HG03060 (cell line): Measurements from ENCODE around the gene SLC10A7.

Experiments
- ATAC-seq: cut with Tn5 transposase; IDR thresholded peaks from one replicate; pipeline ENCODE4 v1.9.1; 2021; ENCODE audit warnings: low read depth, moderate number of reproducible peaks; ENCODE audit not compliant: unreplicated experiment

Gene SLC10A7

DNA sequence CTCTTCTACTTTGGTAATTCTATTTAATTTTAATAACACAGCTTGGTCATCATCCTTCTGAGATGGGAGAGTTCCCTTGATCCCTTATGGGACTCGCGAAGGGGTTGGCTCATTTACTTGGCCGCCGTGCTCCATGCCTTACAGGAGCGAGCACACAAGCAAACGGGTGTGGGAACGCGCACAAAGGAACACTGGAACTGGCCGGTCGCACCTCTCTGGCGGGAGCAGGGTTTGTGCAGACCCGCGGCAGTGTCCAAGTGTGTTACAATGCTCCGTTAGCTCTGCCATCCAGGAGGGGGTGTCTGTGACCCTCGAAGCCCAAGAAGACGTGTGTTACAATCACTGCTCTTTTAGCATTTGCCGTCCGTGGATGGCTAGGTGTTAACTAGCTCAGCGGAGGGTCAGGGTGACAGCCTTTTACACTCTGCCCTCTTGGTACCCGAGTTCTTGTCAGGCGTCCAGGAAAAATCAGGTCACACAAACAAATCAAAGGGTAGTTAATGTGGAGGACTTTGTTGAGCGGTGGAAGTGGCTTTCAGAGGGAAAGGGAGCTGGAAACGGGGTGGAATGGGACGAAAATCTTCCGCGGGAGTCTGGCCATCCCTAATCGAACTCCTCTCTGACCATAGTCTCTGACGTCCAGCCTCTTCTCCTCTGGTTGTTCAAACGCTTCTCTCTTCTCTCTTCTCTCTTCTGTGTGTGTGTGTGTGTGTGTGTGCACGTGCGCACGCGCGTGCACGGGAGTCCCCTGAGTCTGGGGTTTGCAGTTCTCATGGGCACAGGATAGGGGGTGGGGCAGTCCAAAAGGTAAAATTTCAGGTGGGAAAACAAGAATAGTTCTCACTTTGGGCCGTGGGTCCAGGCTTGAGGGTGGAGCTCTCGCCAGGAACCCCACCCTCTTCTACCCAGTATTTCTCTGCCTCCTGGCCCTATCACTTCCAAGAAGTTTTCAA lies 76.3 kb downstream of the SLC10A7 start:
- no peak for ATAC-seq

DNA sequence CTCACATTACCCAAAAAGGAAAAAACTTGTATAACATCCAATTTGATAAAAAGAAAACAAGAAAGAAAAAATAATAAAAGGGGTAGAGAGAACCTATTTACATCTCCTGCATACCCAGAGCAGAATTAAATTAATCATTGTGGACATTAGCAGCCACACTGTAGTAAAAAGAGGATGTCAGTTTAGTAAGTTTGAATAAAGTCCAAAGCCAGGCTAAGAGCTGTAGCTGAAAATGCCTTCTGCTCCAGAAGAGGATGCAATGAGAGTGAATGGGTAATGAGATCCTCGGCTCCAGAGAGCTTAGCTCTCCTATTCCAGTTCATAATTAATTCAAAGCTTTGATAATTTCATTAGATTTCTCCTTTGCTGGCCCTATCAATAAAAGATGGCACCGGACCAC lies 78.2 kb downstream of the SLC10A7 start:
- ATAC-seq, result no peak

GRCh38 chr4:146442801-146443200 lies 78.9 kb downstream of the SLC10A7 start:
- no peak for ATAC-seq

DNA sequence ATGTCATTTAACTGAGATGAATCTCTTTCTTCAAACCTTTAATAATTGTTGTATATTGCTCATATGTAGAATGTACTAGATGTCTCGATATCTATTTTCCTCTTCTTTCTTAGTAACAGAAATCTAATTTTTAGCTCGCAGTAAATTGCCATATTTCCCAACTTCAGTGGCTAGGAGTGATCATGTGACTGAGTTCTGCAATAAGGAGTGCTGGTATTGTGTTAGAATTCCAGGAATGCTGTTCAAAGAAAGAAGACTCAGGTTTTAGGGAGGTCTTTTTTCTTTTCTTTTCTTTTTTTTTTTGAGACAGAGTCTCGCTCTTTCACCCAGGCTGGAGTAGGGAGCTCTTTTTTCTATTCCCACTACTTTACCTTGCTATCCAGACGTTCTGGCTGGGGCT lies 81.7 kb downstream of the SLC10A7 start:
- ATAC-seq, result no peak

DNA sequence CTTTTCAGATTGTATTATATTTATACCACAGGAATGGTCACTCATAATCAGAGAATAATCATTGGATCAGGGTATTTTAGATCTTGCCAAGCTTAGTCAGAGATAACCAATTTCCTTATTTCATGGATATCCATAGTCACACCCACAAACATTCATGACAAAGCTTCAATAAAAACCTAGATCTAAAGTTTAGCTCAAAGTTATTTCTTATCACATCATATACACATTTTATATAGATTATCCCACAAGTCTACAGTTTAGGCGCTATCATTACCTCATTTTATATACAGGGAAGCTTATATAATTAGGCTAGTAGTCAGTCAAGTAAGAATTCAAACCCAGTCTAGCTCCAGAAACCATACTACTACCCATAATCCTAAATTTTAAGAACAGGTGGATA lies 82.3 kb downstream of the SLC10A7 start:
- no peak for ATAC-seq

DNA sequence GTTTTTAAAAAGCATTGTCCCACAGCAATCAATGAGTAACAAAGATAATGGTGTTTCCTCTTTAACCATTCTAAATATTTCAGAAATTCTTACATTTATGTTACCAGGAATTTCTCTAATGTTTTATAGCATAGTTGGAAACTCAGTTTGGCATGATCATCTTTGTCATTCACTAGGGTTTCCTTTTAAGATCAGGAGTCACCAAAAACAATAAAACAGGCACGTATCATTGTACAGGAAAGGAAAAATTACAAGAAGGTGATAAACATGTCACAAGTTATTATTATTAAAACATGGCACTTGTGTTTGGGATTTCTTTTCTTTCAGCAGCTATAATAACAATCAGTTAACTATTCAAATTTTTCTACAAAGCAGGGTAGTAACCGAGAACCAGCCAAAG lies 84.0 kb downstream of the SLC10A7 start:
- no peak for ATAC-seq

- no peak for ATAC-seq
Observed at GRCh38 chr4:146436423-146437162, 85.1 kb downstream of the SLC10A7 start.

DNA sequence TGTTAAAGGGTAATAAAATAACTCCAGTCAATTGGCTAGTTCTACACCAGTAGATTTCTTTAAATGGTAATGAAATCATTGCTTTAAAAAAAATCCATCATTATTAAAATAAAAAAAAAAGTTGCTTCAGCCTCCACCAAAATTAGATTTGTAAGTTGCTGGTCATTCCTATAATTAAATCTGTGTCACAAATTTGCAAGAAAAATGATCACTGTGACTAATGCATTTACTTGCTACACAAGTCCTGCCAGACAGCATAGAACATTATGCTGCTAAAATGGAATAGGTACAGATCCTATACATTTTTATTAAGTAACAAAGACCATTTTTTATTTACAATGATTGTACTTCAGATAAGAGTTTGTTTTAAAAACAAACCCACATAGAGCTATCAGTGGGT lies 85.8 kb downstream of the SLC10A7 start:
- ATAC-seq, result no peak

- no peak for ATAC-seq
Observed at GRCh38 chr4:146432065-146432464, 89.7 kb downstream of the SLC10A7 start.

DNA sequence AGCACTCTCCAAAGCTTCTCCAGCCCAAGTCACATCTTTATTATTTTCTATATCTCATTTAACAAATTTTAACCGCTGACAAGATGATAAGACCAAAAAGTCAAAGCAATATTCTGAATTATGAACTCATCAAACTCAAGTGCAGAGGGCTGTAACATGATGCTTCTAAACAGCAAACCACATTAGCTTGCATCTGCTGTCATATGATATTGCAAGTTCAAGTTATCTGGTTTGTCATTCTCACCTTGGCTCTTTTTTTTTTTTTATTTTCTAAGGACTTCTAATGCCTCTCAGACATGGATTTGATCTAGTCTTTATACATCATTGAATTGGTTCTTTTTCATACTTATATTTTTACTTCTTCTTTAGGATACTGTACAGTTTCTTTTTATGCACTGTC lies 93.4 kb downstream of the SLC10A7 start:
- ATAC-seq, result no peak

- ATAC-seq, result no peak
Observed at GRCh38 chr4:146417822-146418221, 103.9 kb downstream of the SLC10A7 start.

DNA sequence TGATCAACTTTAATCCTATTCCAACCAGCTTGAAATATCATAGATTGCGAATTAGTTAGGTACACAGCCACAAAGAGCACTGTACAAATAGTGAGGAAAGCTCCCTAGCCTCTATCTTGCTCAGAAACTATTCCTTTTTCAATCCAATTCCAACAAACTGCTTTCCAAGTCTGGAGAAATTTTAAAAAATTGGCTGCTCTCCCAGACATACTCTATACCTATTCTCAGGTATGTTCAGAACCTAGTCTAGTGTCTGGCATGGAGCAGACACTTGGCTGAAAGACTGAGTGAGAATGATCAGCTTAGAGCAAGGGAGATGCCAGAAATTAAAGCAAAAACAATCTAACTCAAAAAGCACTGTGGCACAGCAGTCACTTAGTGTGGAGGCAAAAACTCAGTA lies 105.9 kb downstream of the SLC10A7 start:
- ATAC-seq, result no peak

GRCh38 chr4:146407669-146408084 lies 114.1 kb downstream of the SLC10A7 start:
- ATAC-seq, result no peak

DNA sequence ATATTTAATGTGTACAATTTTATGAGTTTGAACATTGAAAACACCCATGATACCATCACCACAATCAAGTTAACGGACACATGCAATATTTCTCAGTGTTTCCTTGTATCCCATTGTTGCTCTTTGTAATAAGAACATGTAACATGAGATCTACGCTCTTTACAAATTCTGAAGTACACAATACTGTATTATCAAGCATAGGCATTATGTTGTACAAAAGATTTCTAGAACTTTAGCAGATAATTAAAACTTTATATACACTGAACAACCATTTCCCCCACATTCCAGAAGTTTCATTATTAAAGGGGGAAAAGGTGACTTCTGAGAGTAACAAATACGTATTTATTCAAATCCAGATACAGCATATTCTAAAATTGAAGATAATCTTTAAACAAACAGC lies 114.5 kb downstream of the SLC10A7 start:
- ATAC-seq, result no peak

GRCh38 chr4:146401274-146401673 lies 120.5 kb downstream of the SLC10A7 start:
- no peak for ATAC-seq

DNA sequence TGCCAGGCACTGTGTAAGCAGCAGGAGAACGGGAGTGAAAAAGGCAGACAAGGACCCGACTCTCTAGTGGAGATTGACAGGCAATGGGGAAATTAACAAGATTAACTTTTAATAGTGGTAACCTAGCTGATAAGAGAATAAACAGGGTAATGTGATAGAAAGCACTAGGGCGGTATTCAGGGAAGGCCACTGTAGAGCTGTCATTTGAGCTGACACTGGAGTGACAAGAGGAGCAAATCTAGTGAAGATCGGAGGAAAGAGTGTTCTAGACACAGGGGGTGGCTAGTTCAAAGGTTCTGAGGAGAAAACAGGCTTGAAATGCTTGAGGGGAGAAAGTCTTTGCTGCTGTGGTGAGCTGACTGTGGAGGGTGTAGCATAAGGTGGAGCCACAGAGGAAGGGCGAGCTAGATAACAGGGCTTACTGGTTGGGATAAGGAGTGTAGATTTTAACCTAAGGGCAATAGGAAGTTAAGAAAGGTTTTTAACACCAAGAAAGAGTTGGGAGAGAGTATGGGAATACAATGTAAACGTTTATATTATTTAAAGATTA lies 122.8 kb downstream of the SLC10A7 start:
- ATAC-seq, result no peak

DNA sequence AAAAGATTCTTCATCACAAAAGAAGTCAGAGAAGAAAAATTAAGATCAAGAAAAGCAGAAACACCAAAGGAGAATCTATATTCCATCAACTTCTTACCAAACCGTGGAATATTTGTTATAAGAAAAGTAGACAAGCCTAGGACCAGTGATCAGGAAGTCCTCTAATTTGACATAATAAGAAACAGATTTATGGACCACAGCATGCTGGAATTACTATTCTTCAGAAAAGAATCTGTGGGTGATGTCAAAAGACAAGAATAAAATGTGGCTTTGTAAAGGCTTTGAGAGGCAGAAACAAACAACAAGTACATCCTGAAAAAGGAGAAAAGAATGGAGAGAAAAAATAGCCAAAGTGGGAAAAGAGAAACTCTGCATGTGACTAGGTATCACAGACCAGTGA lies 123.3 kb downstream of the SLC10A7 start:
- ATAC-seq, result no peak

GRCh38 chr4:146389561-146389960 lies 132.2 kb downstream of the SLC10A7 start:
- no peak for ATAC-seq

GRCh38 chr4:146382194-146382593 lies 139.5 kb downstream of the SLC10A7 start:
- no peak for ATAC-seq

GRCh38 chr4:146381263-146381872 lies 140.4 kb downstream of the SLC10A7 start:
- no peak for ATAC-seq

DNA sequence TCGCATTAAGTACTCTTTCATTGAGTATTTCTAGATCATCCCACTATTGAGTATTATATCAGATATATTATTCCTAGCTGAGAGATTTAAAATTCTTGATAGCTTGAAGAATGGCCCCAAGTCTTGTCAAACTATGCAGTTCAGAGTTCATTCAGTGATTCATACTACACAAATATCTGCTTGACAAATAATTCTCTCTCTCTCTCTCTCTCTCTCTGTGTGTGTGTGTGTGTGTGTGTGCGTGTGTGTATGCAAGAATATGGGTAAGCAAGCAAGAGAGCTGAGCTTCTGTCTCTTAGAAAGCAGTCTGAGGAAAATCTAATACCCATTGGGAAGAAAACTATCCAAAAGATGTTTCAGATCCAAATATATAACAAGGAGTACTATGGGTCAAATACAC lies 142.0 kb downstream of the SLC10A7 start:
- no peak for ATAC-seq
